MV-4-11 (cell line): ENCODE measurements around the gene PCDH1.

Experiments
- DNase-seq: peaks from one replicate; lab custom pipeline; 2025; lab: John Stamatoyannopoulos, UW

The PCDH1 gene

GRCh38 chr5:141873933-141874261 is 4.3 kb downstream of the PCDH1 start:
- DNase-seq: no peak

- no peak for DNase-seq
These were observed 5.5 kb downstream of the PCDH1 start for GRCh38 chr5:141872496-141873356.

- DNase-seq: no peak
These were observed 6.3 kb downstream of the PCDH1 start for GRCh38 chr5:141871870-141872269.

- DNase-seq: no peak
These were observed 7.3 kb downstream of the PCDH1 start for GRCh38 chr5:141870871-141871270.

- DNase-seq: no peak
These were observed 8.0 kb downstream of the PCDH1 start for GRCh38 chr5:141870228-141870627.

- no peak for DNase-seq
These were observed 8.7 kb downstream of the PCDH1 start for GRCh38 chr5:141869514-141869913.

- no peak for DNase-seq
These were observed 9.2 kb downstream of the PCDH1 start for GRCh38 chr5:141869040-141869439.

GRCh38 chr5:141868541-141868940 is 9.7 kb downstream of the PCDH1 start:
- DNase-seq: no peak

GRCh38 chr5:141867651-141868050 is 10.6 kb downstream of the PCDH1 start:
- no peak for DNase-seq

- no peak for DNase-seq
These were observed 11.1 kb downstream of the PCDH1 start for GRCh38 chr5:141867139-141867538.

- DNase-seq: no peak
These were observed 12.1 kb downstream of the PCDH1 start for GRCh38 chr5:141866096-141866495.

- DNase-seq: no peak
These were observed 12.8 kb downstream of the PCDH1 start for GRCh38 chr5:141865406-141865805.

GRCh38 chr5:141864371-141865370 is 13.5 kb downstream of the PCDH1 start:
- no peak for DNase-seq

- no peak for DNase-seq
These were observed 14.5 kb downstream of the PCDH1 start for GRCh38 chr5:141863569-141864178.

- no peak for DNase-seq
These were observed 15.2 kb downstream of the PCDH1 start for GRCh38 chr5:141862936-141863543.

- DNase-seq: peak; percentile 47
These were observed 17.0 kb downstream of the PCDH1 start for GRCh38 chr5:141861194-141861593.

GRCh38 chr5:141858079-141858765 is 20.0 kb downstream of the PCDH1 start:
- no peak for DNase-seq

GRCh38 chr5:141857226-141857625 is 21.0 kb downstream of the PCDH1 start:
- DNase-seq: no peak

GRCh38 chr5:141856037-141856790 is 22.0 kb downstream of the PCDH1 start:
- DNase-seq: no peak

- no peak for DNase-seq
These were observed 22.8 kb downstream of the PCDH1 start for GRCh38 chr5:141855265-141856036.
